T-helper 1 cell treated with Interleukin-12 subunit alpha and Interleukin-12 subunit beta and Interleukin-4 antibody, amounts not matched to agents 30 μg/mL and 1 μg/mL, for 36 hours (primary cell): ENCODE data around the gene IFT122.

Experiments used
- H3K27ac Mint-ChIP-seq: one replicate; pipeline ENCODE4 v1.8.0; 2021; ENCODE audit warnings: mild to moderate bottlenecking, mixed read lengths
- H3K27me3 Mint-ChIP-seq: one replicate; pipeline ENCODE4 v1.8.0; 2021; ENCODE audit warnings: low read depth, mixed read lengths
- H3K36me3 Mint-ChIP-seq: one replicate; pipeline ENCODE4 v1.8.0; 2021; ENCODE audit warnings: low read depth, mixed read lengths
- H3K4me1 Mint-ChIP-seq: one replicate; pipeline ENCODE4 v1.8.0; 2021; ENCODE audit warnings: low read depth, mixed read lengths
- H3K4me3 Mint-ChIP-seq: one replicate; pipeline ENCODE4 v1.8.0; 2021; ENCODE audit warnings: mild to moderate bottlenecking, moderate library complexity, mixed read lengths
- H3K9me3 Mint-ChIP-seq: one replicate; pipeline ENCODE4 v1.8.0; 2021; ENCODE audit warnings: mixed read lengths

The IFT122 gene

GRCh38 chr3:129527262-129527661 is 87.2 kb downstream of the IFT122 start:
- Mint-ChIP-seq H3K27me3 (no peaks in the 10 kb centered on the region), H3K4me3 (no peak overlapping the region), H3K9me3 (no peaks in the 10 kb centered on the region), H3K36me3 (no peaks in the 10 kb centered on the region), H3K4me1 (no peaks in the 10 kb centered on the region), H3K27ac (no peak overlapping the region)

- no peaks in the 10 kb centered on the region for H3K9me3 Mint-ChIP-seq
- H3K27ac Mint-ChIP-seq, result no peak within 1 kb of the TSS
- H3K27me3 Mint-ChIP-seq, result no peaks in the 10 kb centered on the region
- no peaks in the 10 kb centered on the region for H3K4me1 Mint-ChIP-seq
- no peak within 1 kb of the TSS for H3K4me3 Mint-ChIP-seq
- H3K36me3 Mint-ChIP-seq, result no peaks in the 10 kb centered on the region
These were observed 88.6 kb downstream of the IFT122 start, which contains the start of gene RHO for GRCh38 chr3:129528589-129529100. Gene RHO (plus strand): TSS chr3:129528639. CDS start chr3:129528734, 95 bp downstream.

GRCh38 chr3:129529436-129530210 is 89.6 kb downstream of the IFT122 start:
- H3K27ac Mint-ChIP-seq, result no peak overlapping the region
- no peak overlapping the region for H3K4me3 Mint-ChIP-seq
- no peaks in the 10 kb centered on the region for H3K9me3 Mint-ChIP-seq
- no peaks in the 10 kb centered on the region for H3K27me3 Mint-ChIP-seq
- no peaks in the 10 kb centered on the region for H3K36me3 Mint-ChIP-seq
- no peaks in the 10 kb centered on the region for H3K4me1 Mint-ChIP-seq

GRCh38 chr3:129530251-129530791 is 90.3 kb downstream of the IFT122 start:
- Mint-ChIP-seq H3K9me3 (no peaks in the 10 kb centered on the region), H3K4me1 (no peaks in the 10 kb centered on the region), H3K36me3 (no peaks in the 10 kb centered on the region), H3K27me3 (no peaks in the 10 kb centered on the region), H3K4me3 (no peak overlapping the region), H3K27ac (no peak overlapping the region)

GRCh38 chr3:129530821-129531220 is 90.8 kb downstream of the IFT122 start:
- no peaks in the 10 kb centered on the region for H3K27me3 Mint-ChIP-seq
- H3K36me3 Mint-ChIP-seq, result no peaks in the 10 kb centered on the region
- H3K9me3 Mint-ChIP-seq, result no peaks in the 10 kb centered on the region
- no peaks in the 10 kb centered on the region for H3K4me1 Mint-ChIP-seq
- no peak overlapping the region for H3K27ac Mint-ChIP-seq
- no peak overlapping the region for H3K4me3 Mint-ChIP-seq

GRCh38 chr3:129531699-129532098 is 91.7 kb downstream of the IFT122 start:
- Mint-ChIP-seq H3K4me1 (no peaks in the 10 kb centered on the region), H3K27me3 (no peaks in the 10 kb centered on the region), H3K4me3 (no peak overlapping the region), H3K36me3 (no peaks in the 10 kb centered on the region), H3K27ac (no peak overlapping the region), H3K9me3 (no peaks in the 10 kb centered on the region)

GRCh38 chr3:129532261-129532660 is 92.2 kb downstream of the IFT122 start:
- Mint-ChIP-seq H3K27ac (no peak overlapping the region), H3K36me3 (no peaks in the 10 kb centered on the region), H3K4me3 (no peak overlapping the region), H3K9me3 (no peaks in the 10 kb centered on the region), H3K27me3 (no peaks in the 10 kb centered on the region), H3K4me1 (no peaks in the 10 kb centered on the region)

GRCh38 chr3:129533406-129533805 is 93.4 kb downstream of the IFT122 start:
- no peaks in the 10 kb centered on the region for H3K36me3 Mint-ChIP-seq
- no peaks in the 10 kb centered on the region for H3K4me1 Mint-ChIP-seq
- H3K4me3 Mint-ChIP-seq, result no peak overlapping the region
- no peaks in the 10 kb centered on the region for H3K9me3 Mint-ChIP-seq
- H3K27ac Mint-ChIP-seq, result no peak overlapping the region
- no peaks in the 10 kb centered on the region for H3K27me3 Mint-ChIP-seq

- H3K4me3 Mint-ChIP-seq, result no peak overlapping the region
- no peak overlapping the region for H3K27ac Mint-ChIP-seq
- no peaks in the 10 kb centered on the region for H3K4me1 Mint-ChIP-seq
- no peaks in the 10 kb centered on the region for H3K27me3 Mint-ChIP-seq
- H3K36me3 Mint-ChIP-seq, result no peaks in the 10 kb centered on the region
- no peaks in the 10 kb centered on the region for H3K9me3 Mint-ChIP-seq
These were observed 94.5 kb downstream of the IFT122 start for GRCh38 chr3:129534428-129535027.

GRCh38 chr3:129535075-129535474 is 95.1 kb downstream of the IFT122 start:
- Mint-ChIP-seq H3K4me1 (no peaks in the 10 kb centered on the region), H3K27me3 (no peaks in the 10 kb centered on the region), H3K27ac (no peak overlapping the region), H3K9me3 (no peaks in the 10 kb centered on the region), H3K36me3 (no peaks in the 10 kb centered on the region), H3K4me3 (no peak overlapping the region)

- no peak overlapping the region for H3K4me3 Mint-ChIP-seq
- no peaks in the 10 kb centered on the region for H3K36me3 Mint-ChIP-seq
- H3K9me3 Mint-ChIP-seq, result no peaks in the 10 kb centered on the region
- no peaks in the 10 kb centered on the region for H3K4me1 Mint-ChIP-seq
- peaks cover 2% of the 10 kb centered on the region for H3K27me3 Mint-ChIP-seq
- no peak overlapping the region for H3K27ac Mint-ChIP-seq
These were observed 96.3 kb downstream of the IFT122 start for GRCh38 chr3:129536374-129536667.

- Mint-ChIP-seq H3K27me3 (peaks cover 3% of the 10 kb centered on the region), H3K36me3 (no peaks in the 10 kb centered on the region), H3K4me3 (no peak overlapping the region), H3K9me3 (no peaks in the 10 kb centered on the region), H3K4me1 (no peaks in the 10 kb centered on the region), H3K27ac (no peak overlapping the region)
These were observed 96.8 kb downstream of the IFT122 start for GRCh38 chr3:129536804-129537203.

- Mint-ChIP-seq H3K9me3 (no peaks in the 10 kb centered on the region), H3K4me1 (no peaks in the 10 kb centered on the region), H3K27ac (no peak overlapping the region), H3K4me3 (no peak overlapping the region), H3K27me3 (peaks cover 3% of the 10 kb centered on the region), H3K36me3 (no peaks in the 10 kb centered on the region)
These were observed 99.2 kb downstream of the IFT122 start for GRCh38 chr3:129539206-129539605.

- H3K4me1 Mint-ChIP-seq, result no peaks in the 10 kb centered on the region
- peaks cover 3% of the 10 kb centered on the region for H3K27me3 Mint-ChIP-seq
- H3K36me3 Mint-ChIP-seq, result no peaks in the 10 kb centered on the region
- H3K4me3 Mint-ChIP-seq, result no peak overlapping the region
- no peaks in the 10 kb centered on the region for H3K9me3 Mint-ChIP-seq
- no peak overlapping the region for H3K27ac Mint-ChIP-seq
These were observed 100.9 kb downstream of the IFT122 start for GRCh38 chr3:129540776-129541516.
